ENCODE data around the gene ELOVL3.

ELOVL3 gene

DNA sequence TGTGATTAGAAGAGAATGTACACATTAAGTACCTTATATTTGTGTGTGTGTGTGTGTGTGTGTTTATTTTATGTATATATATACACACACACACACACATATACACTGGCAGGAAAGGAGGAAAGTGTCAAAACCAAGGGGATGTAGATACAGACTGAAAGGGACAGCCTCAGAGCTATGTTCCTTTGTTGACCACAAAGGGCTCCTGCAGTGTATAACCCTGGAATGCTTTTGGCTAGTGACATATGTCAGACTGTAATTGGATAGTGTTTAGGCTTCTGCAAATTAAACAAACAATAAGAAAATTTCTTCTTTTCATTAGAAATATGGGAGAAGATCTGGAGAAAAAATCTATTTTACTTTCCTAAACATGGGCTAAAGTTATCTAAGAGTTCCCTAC lies 35.1 kb downstream of the ELOVL3 start:
- DNase-seq, result peak; percentile 42

DNA sequence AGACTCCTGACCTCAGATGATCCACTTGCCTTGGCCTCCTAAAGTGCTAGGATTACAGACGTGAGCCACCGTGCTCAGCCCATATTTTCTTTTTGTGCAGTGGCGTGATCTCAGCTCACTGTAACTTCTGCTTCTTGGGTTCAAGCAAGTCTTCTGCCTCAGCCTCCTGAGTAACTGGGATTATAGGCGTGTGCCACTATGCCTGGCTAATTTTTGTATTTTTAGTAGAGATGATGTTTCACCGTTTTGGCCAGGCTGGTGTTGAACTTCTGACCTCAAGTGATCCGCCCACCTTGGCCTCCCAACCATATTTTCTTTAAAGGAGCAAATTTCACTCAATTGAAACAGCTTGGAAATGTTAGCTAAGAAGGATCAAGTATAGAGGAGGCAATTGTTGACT lies 35.7 kb downstream of the ELOVL3 start:
- DNase-seq, result no peak

DNA sequence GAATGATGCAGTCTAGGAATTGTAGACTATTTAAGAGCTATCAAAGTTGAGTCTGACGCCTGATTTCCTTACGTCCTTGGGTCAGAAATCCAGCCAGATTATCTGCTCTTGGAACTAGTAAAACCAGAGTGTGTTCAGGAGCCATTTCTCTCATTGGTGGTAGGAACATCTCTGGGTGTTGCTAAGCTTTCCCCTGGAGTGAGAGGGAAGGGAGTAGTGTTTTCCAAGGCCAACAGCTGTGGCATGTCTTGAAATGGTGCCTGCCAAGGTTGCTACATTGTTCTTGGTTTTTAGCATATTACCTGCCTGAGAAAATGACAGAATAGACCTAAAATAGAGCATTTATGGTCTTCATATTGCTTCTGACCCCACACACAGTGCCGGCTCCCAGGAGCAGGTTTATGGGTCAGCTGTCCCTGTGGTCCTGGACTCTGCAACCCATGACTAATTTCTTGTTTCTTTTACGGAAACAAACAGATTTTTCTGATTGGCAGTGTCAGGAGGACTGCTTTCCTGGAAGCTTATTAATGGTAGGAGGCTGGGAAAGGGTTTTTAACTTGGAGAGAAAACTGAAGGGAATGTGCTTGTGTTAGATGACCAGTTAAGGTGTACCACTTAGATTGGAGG lies 36.8 kb downstream of the ELOVL3 start:
- DNase-seq, result no peak

DNA sequence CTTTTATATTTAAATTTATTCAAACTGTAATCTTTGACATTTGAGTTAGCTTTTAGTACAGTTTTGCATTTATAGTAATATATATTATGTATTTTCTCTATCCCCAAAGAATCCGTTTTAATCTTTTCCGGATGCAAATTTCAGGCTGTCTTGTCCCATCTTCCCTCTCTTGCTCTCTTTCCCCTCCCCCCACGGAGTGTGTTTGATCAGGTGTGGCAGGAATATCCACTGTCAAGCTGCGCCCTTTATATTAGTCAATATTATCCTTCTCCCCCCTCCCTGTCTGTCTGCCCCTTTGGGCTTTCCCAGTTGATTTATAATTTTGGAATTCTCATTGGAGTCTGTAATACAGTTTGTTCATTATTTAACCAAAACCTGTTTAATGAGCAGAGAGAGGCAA lies 38.3 kb downstream of the ELOVL3 start:
- DNase-seq, result no peak

DNA sequence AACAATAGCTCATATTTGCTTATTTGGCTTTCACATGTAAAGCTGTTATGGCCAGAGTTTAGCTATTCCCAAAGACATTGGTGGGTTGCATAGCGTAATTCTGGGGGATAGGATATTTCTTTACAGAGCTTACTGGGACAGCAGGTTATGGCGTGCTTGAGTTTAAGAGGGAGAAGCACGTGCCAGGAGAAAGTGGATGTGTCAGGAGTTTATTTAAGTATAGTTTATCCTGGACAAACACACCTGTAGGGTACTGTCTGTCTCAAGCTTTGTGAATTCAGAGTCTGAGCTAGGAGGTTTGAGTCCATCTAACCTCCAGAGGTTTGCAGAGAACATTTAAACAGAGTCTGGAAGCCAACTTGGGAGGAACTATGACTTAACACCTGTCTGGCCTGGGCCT lies 40.6 kb downstream of the ELOVL3 start:
- DNase-seq, result no peak

DNA sequence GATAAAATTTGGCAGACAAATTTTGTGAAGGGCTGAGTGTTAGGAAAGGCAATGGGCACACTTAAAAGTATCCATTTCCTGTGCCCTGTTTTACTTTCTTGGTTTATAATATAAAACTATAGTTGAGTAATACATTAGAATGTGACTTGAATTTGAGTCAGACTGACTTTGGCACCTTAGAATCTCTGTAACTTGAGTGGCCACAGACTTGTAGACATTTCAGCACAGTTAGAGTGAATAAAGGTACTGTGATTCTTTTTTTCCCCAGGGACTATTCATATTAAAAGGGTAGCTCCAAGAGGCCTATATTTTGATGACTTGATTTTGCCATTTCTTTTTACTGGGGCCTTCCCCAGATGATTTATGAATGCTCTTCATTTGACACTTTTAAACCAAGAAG lies 41.6 kb downstream of the ELOVL3 start:
- no peak for DNase-seq

DNA sequence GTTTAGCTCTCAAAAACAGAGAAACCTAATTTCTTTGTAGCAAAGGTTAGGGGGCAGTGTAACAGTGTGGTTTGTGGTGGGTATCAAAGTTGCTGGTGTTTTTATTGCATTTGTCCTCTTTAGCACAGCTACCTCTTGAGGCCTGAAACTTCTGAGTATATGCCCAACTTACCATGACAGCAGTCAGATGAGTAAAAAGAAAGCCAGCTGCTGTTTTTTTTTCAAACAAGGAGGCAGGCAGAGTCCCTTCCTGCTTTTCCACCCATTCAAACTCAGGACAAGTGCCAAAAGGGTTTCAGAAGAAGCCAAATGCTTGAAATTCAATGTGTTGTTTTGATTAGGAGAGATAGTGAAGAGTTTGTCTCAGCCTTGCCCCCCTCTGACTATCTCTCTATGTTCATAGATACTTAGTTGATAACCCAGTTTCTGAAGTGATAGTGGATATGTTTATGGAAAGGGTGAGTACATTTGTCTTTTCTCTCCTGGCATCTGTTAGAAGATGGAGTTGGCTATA lies 42.3 kb downstream of the ELOVL3 start:
- DNase-seq, result no peak

DNA sequence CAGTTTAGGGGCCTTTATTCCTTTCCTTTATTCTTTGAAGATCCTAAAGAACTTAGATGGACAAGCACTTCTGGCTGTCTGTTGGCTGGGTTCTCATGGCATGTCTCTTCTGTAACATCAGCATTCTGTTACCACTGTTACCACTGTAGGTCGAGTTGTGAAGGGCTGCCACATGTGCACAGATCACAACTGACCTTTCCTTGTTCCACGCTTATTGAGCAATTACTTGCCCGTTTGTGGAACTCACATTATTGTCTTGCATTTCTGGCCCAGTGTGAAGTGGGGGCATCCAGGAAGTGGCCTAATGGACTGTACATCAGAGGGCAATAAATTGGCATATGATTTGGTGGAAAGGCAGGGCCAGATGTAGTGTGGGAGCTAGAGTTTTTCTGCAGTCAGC lies 42.9 kb downstream of the ELOVL3 start:
- DNase-seq, result no peak

DNA sequence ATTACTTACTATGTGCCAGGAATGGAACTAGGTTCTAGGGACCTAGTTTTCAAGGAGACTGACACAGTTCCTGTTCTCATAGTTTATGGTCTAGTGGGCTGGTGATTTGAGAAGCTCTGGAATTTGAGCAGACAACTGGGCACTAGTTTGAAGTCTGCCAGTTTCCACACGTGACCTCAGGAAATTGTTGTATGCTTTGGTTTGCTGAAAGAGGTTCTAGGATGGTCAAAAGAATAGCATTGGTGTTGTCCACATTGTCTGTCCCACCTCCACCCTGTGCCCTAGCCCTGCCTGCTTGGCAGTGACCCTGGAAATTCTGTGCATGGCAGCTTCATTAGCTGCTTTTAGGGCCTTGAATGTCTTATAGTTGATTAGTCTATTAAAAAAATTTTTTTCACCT lies 48.0 kb downstream of the ELOVL3 start:
- peak; percentile 22 for DNase-seq

DNA sequence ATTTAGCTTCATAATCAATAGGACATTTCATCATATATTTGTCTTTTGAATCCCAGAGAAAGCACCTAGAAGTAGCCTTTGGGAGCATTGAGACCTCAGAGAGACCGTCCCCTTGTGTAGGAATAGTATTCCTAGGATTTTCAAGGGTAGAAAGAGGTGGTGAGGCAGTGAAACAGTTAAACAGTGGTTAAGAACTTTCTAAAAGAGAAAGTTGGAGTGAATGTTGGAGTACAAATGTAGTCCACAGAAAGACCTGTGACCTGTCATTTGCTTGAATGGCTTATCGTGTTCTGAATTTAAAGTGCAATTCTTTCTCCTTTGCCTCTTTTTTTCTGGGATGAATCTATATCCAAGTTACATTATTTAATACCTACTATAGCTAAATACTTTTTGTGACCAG lies 49.2 kb downstream of the ELOVL3 start:
- DNase-seq, result no peak

DNA sequence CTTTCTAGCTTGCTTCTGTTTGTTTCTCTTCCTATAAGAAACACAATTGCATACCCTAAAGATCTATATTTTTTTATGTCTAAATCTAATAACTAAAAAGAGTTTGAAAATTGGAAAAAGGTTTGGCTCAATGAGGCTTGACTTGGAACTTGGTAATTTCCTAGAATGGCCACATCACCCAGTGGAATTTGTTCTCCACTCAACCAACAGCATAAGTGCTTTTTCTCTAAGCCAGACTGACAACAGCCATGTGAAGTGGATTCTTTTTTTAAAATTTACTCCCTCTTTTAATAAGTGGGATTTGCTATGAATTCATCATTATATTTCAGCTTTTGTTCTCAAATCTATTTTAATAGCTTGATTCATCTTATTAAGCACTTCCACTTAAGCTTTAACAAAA lies 53.0 kb downstream of the ELOVL3 start:
- no peak for DNase-seq

All from eye (tissue), 1 donor.